GM12872 (cell line): ENCODE results near the gene GLIPR1.

Experiments used
- TF ChIP-seq, protein P1 (sequence below): IDR thresholded peaks from 3 replicates; pipeline ENCODE4 v1.5.1; 2011; ENCODE audit warnings: low read depth, mild to moderate bottlenecking, low read length, moderate library complexity; ENCODE audit not compliant: insufficient read depth

The GLIPR1 gene

DNA sequence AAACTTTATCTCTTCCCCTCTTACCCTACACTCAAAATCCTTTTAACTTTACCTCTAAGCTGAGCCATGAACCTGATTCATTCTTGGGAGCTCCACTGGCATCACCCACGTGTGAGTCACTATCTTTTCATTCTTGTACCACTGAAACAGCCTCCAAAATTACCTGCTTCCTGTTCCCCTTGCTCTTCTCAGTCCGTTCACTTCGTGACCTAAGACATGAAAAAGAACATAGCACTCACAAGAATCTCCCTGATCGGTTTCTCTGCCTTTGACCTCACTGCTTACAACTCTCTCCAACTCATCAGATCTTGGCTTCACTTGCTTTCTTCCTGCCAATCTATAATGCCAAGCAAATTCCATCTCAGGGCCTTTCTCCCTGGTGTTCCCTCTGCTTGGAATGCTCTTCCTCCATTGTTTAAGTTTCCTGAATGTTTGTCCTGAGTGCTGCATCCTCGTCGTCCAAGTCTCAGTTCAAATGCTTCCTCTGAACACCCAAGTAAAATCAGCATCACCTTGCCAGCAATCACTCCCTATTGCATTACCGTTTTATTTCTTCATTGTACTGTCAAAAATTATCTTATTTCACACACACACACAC, 9.2 kb downstream of the GLIPR1 start:
- TF ChIP-seq, protein P1, sequence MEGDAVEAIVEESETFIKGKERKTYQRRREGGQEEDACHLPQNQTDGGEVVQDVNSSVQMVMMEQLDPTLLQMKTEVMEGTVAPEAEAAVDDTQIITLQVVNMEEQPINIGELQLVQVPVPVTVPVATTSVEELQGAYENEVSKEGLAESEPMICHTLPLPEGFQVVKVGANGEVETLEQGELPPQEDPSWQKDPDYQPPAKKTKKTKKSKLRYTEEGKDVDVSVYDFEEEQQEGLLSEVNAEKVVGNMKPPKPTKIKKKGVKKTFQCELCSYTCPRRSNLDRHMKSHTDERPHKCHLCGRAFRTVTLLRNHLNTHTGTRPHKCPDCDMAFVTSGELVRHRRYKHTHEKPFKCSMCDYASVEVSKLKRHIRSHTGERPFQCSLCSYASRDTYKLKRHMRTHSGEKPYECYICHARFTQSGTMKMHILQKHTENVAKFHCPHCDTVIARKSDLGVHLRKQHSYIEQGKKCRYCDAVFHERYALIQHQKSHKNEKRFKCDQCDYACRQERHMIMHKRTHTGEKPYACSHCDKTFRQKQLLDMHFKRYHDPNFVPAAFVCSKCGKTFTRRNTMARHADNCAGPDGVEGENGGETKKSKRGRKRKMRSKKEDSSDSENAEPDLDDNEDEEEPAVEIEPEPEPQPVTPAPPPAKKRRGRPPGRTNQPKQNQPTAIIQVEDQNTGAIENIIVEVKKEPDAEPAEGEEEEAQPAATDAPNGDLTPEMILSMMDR: no peak

DNA sequence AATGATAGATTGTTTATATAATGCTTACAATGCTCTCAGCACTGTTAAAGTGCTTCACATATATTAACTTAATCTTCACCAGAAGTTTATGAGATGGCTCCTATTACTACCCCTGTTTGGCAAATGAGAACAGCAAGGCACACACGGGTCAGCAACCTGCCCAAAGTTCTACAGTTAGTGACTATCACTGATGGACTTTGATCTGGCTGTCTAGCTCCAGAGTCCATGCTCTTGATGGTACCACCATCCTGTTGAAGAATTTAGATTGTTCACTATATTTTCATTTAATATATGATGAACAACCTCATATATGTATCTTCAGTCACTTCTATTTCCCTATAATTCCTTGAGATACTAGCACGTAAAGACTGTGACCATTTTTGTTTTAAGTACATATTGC, 10.6 kb downstream of the GLIPR1 start:
- TF ChIP-seq, protein P1: no peak

DNA sequence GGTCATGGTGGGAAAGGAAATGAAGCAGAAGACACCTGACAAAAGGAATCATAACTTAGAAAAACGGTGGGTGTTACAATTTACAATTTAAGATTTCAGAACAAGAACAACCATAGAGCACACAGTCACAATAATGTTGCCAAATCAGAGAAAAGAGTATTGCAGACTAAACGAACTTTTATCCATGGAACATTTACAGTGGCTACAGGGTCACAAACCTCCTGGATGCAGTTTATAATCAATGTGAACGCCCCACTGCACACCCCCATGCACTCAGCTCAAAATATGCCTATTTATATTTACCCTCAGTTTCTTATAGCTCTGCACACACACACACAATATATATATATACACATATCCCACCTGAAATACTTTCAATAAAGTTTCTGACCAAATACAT, 22.9 kb downstream of the GLIPR1 start:
- TF ChIP-seq, protein P1: no peak

DNA sequence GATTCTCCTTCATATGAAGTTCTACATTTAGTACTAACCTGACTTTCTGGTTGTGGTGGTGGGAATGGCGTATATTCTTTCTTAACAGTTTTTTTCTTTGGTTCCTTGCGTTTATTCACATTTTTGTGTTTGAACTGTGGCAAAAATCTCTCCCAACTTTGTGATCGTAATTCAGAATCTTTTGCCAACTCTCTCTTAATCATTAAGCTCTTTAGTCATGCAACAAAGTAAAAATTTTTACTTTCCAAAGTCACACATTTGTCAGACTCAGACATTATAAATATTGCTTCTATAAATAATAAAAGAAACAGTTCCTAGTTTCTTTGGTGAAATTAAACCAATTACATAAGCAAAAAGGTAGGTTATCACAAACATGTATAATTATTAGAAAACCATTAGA, 23.3 kb downstream of the GLIPR1 start:
- TF ChIP-seq, protein P1: no peak

DNA sequence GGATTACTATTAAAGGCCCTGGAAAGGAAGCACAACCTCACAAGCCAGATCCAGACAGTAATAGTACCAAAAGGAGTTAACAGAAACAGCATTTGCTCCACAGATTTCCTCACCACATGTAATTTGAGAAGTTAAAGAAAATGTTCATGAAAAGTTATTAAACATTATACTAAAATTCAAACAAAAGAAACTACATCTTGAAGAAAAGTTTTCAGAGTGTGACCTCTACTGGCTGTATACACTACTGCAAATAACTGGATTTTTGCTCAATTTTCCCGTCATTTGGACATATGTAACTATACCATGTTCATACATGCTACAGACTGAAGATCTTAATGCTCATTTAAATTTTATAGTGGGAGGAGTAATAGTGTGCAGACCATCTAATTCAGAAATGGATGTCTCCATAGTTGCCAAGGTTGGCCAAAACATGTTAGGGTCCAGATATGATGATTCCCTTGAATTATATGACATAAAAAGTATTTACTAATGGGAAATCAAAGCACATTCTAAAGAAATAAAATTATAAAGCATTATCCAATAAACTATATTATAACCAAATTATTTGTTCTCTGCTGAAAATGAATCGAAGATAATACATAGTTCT, 25.3 kb downstream of the GLIPR1 start:
- TF ChIP-seq, protein P1: peak; percentile 54; the same call in 2 of the 3 replicates

DNA sequence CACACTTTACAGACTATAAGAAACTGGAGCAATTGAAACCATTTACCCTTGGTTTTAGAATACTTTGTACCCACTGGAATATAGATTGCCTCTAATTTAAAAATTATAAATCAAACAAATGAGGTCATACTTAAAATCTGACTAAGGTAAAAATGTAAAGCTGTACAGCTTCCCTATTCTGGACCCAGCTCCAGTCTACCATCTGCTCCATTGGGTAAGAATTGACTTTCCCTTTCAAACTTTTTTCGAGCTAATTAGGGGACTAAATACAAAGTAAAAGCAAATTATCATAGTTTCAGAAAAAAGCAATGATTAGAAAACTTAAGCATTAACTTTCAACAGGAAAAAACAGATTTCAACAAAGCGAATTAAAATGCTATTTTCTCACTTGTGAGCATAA, 26.5 kb downstream of the GLIPR1 start:
- TF ChIP-seq, protein P1: no peak

DNA sequence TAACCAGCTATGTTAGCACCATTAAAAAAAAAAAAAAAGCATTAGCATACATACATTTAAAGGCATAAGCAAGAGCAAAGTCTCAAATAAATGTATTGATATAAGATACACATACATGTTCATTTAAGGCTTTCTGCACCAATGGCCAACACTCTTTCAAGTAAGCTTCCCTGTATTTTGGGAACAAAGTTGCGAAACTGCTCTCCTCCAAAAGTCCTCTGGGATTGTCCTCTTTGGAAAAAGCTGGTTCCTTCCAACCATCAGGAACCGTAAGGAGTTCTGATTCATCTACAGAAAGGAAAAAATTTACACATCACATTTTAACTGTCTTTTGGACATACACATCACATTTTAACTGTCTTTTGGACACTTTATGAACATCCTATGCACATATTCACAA, 27.6 kb downstream of the GLIPR1 start:
- TF ChIP-seq, protein P1: no peak
